BJ (cell line): ENCODE data around the gene NECTIN1. TPM values are rescaled to one million over a fixed set of nuclear protein-coding genes. Genes with fewer than 3 reads are reported as not detected.

Experiments used
- CTCF ChIA-PET: fragments of 350-600 bp; formaldehyde crosslinking; extraction: SDS; loops from one replicate; lab custom pipeline; 2021; ENCODE audit warnings: antibody characterized with exemption, inconsistent platforms; lab: Yijun Ruan, JAX
- POLR2A ChIA-PET: fragments of 300-600 bp; sonication (Branson Sonifier 250); formaldehyde crosslinking; extraction: SDS; loops from one replicate; lab custom pipeline; 2021; ENCODE audit warnings: antibody characterized with exemption; lab: Charles Lee
- DNase-seq: peaks from one replicate; pipeline ENCODE4 v3.0.0-alpha.2; 2011; ENCODE audit warnings: low read depth
- H3K27me3 ChIP-seq: 2 replicates; pipeline ENCODE4 v1.6.0; 2011; ENCODE audit warnings: low read length; ENCODE audit not compliant: control insufficient read depth, insufficient read depth
- H3K36me3 ChIP-seq: 2 replicates; pipeline ENCODE4 v1.5.1; 2011; ENCODE audit warnings: low read length; ENCODE audit not compliant: control insufficient read depth, insufficient read depth
- H3K4me3 ChIP-seq: 2 replicates; pipeline ENCODE4 v1.5.1; 2011; ENCODE audit warnings: low read depth, mild to moderate bottlenecking, control low read depth, low read length
- CTCF ChIP-seq: IDR thresholded peaks from 2 replicates; pipeline ENCODE4 v1.5.1; 2011; ENCODE audit warnings: low read depth, mild to moderate bottlenecking, control low read depth, inconsistent platforms, low read length, moderate library complexity; ENCODE audit not compliant: insufficient read depth
- polyA plus RNA-seq: library from polyadenylated mRNA; depleted of rRNA; stranded (reverse); fragments of >200 nt; gene quantifications from 2 replicates; pipeline ENCODE4 v1.2.3, GENCODE V29; 2011

NECTIN1 gene
- polyA plus RNA-seq, 1 experiment = 3.0 TPM

- CTCF ChIA-PET = interaction anchor here (0.6 to 1.4 kb wide), 3 partner anchors 24 to 758 kb away, joined by 3 to 4 read pairs (median 4); no protein-coding TSS in a partner anchor
- Histone ChIP-seq H3K4me3 (no peak overlapping the region), H3K27me3 (no peaks in the 10 kb centered on the region; the same call in none of the 2 replicates), H3K36me3 (no peaks in the 10 kb centered on the region)
- DNase-seq = no peak
- POLR2A ChIA-PET = no interaction called here
- no peak for TF ChIP-seq CTCF
Observed at GRCh38 chr11:119645018-119645417, 84.0 kb downstream of the NECTIN1 start.

DNA sequence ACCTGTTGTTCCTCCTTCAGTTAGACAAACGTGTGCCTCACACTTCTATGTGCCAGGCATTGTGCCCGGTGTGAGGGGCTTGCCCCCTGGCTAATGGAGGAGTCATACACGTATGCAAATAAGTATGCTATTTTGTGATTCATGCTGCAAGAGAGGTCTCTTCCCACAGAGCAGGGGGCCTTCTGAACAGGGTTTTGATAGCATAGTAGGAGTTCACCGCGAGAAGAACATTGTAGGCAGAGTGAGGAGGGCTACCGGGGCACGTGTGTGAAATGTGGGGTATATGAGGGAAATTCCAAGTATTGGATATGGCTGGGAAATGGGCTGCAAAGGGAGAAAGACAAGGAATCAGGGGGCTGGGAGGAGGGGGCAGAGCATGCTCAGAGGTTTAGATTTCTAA, 84.5 kb downstream of the NECTIN1 start:
- no peak for TF ChIP-seq CTCF
- CTCF ChIA-PET = interaction anchor here (1.4 kb wide), 2 partner anchors 24 to 85 kb away, joined by 3 to 4 read pairs; no protein-coding TSS in a partner anchor
- POLR2A ChIA-PET = no interaction called here

DNA sequence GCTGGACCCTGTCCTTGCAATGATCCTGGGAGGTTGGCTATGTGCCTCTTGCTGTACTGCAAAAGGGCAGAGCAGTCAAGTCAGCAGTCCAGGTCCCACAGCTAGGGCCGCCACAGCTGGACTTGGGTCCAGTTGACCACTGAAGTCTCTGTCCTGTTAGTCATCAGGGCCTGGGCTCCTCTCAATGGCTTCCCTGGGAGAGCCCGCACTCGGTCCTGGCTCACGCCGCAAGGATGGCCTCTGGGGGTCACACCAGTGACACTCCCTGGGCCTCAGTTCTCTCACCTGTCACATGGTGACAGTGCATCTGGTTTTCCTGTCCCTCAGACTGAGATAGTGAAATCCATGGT, 85.1 kb downstream of the NECTIN1 start:
- CTCF ChIA-PET = interaction anchor here (1.4 kb wide), 1 partner anchor 86 kb away, joined by 3 read pairs; no protein-coding TSS in a partner anchor
- TF ChIP-seq CTCF = no peak
- no peak for DNase-seq
- Histone ChIP-seq H3K36me3 (no peaks in the 10 kb centered on the region), H3K4me3 (no peak overlapping the region), H3K27me3 (peaks cover under 1% of the 10 kb centered on the region)
- POLR2A ChIA-PET = no interaction called here

More for the DNA sequence above, 84.5 kb downstream of the NECTIN1 start:
- H3K4me3 ChIP-seq = no peak overlapping the region
- no peaks in the 10 kb centered on the region for H3K36me3 ChIP-seq
- H3K27me3 ChIP-seq = no peaks in the 10 kb centered on the region; the same call in none of the 2 replicates
- no peak for DNase-seq

GRCh38 chr11:119643212-119643875, 85.7 kb downstream of the NECTIN1 start:
- no peak for DNase-seq
- no peak for TF ChIP-seq CTCF
- Histone ChIP-seq H3K36me3 (no peaks in the 10 kb centered on the region), H3K4me3 (no peak overlapping the region), H3K27me3 (peaks cover 3% of the 10 kb centered on the region)
- POLR2A ChIA-PET = no interaction called here
- CTCF ChIA-PET = interaction anchor here (1.2 to 1.8 kb wide), 3 partner anchors 18 to 86 kb away, joined by 3 to 9 read pairs (median 4); partner anchors contain the start of gene NECTIN1

DNA sequence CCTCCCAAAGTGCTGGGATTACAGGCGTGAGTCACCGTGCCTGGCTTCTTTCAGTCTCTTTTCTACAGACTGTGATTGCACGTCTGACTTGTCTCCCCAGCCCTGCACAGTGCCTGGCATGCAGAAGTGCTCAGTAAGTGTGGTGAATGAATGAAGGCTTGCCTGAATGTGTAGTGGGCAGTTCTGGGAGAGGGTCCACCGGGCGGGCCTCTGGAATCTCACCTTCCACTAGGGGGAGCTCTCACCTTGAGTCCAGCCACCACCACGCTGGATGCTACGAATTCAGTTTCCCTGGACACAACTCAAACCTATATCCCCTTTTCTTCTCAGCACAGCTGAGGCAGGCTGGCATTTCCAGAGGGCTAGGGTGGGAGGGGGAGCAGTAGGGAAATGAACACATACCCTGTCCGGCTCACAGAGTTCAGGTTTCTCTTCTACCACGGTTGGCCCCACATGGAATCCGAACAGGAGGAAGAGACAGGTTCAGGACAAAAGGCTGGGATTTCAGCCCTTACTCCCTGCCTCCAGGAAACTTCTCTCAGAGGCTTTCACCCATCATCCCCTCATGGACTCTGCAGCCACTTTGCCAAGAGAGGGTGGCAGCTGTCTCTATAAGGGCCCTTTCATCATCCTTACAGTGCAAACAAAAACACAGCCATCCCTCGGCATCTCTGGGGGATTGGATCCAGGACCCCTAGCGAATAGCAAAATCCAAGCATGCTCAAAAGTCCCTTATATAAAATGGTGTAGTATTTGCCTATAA, 86.8 kb downstream of the NECTIN1 start:
- no peak overlapping the region for H3K4me3 ChIP-seq
- POLR2A ChIA-PET = no interaction called here
- no peaks in the 10 kb centered on the region for H3K36me3 ChIP-seq
- no peak for DNase-seq
- TF ChIP-seq CTCF = peak; percentile 56
- peaks cover 4% of the 10 kb centered on the region for H3K27me3 ChIP-seq
- CTCF ChIA-PET = interaction anchor here (0.6 to 1.9 kb wide), 9 partner anchors 9 to 464 kb away, joined by 3 to 9 read pairs (median 3); partner anchors contain the start of gene NECTIN1
